ENCODE data around the gene SLC1A1.

- TF ChIP-seq CTCF (IDR thresholded peaks at IDR 0.05; ENCODE audit: low read length) (no peak), EZH2 (IDR thresholded peaks at IDR 0.05; ENCODE audit: borderline replicate concordance, low read length) (no peak)
These were observed 85.7 kb downstream of the SLC1A1 start for GRCh38 chr9:4575997-4576396.

Measured in OCI-LY1 (cell line).